ENCODE results near the gene AOC3.
A peak's percentile ranks its signal among the peaks of the same experiment; 100 is the strongest.

AOC3 gene
- 0.48 to 0.92 reads per million in 2 donors for total RNA-seq

- DNase-seq, result no peak
Measured at GRCh38 chr17:42850954-42851353, at the start of gene AOC3. TSS of gene AOC3 (plus strand) at chr17:42851199. CDS start at chr17:42851344, 145 bp downstream.

GRCh38 chr17:42803074-42803883 is 47.7 kb upstream of the AOC3 start:
- no peak for DNase-seq

- no peak for DNase-seq
Measured at GRCh38 chr17:42804918-42805367, 46.1 kb upstream of the AOC3 start.

- no peak for DNase-seq
Measured at GRCh38 chr17:42806249-42806648, 44.8 kb upstream of the AOC3 start.

GRCh38 chr17:42809250-42809649 is 41.7 kb upstream of the AOC3 start:
- no peak for DNase-seq

GRCh38 chr17:42814633-42815399 is 36.2 kb upstream of the AOC3 start:
- no peak for DNase-seq

- DNase-seq, result no peak
Measured at GRCh38 chr17:42817866-42818265, 33.1 kb upstream of the AOC3 start.

- DNase-seq, result no peak
Measured at GRCh38 chr17:42818379-42818778, 32.6 kb upstream of the AOC3 start.

- DNase-seq, result no peak
Measured at GRCh38 chr17:42819939-42820535, 31.0 kb upstream of the AOC3 start.

GRCh38 chr17:42821176-42821575 is 29.8 kb upstream of the AOC3 start:
- no peak for DNase-seq

GRCh38 chr17:42827472-42827871 is 23.5 kb upstream of the AOC3 start:
- no peak for DNase-seq

- DNase-seq, result no peak
Measured at GRCh38 chr17:42830971-42831370, 20.0 kb upstream of the AOC3 start.

GRCh38 chr17:42832213-42832933 is 18.6 kb upstream of the AOC3 start:
- DNase-seq, result no peak

GRCh38 chr17:42832934-42833766 is 17.8 kb upstream of the AOC3 start, which contains the start of gene PSME3:
TSS of gene PSME3 (plus strand) at chr17:42833397. CDS start at chr17:42833632, 235 bp downstream.
- peak; percentile 82 for DNase-seq

- no peak for DNase-seq
Measured at GRCh38 chr17:42833767-42834422, 17.1 kb upstream of the AOC3 start.

- no peak for DNase-seq
Measured at GRCh38 chr17:42835732-42836131, 15.3 kb upstream of the AOC3 start.

- DNase-seq, result no peak
Measured at GRCh38 chr17:42841975-42842685, 8.9 kb upstream of the AOC3 start.

GRCh38 chr17:42843358-42843934 is 7.6 kb upstream of the AOC3 start:
- no peak for DNase-seq

GRCh38 chr17:42844271-42844670 is 6.7 kb upstream of the AOC3 start, which contains the start of gene AOC2:
TSS of gene AOC2 (plus strand) at chr17:42844580. CDS start at chr17:42844627, 47 bp downstream.
- DNase-seq, result no peak

Data from activated gamma-delta T cell (primary cell).